Neuronal stem cell (in vitro differentiated cells): ENCODE measurements around the gene C8G.

Experiments
- DNase-seq: peaks from one replicate; pipeline ENCODE4 v3.0.0-alpha.2; 2013; ENCODE audit warnings: low spot score
- H2AFZ ChIP-seq: one replicate; pipeline ENCODE4 v1.6.1; 2013; ENCODE audit warnings: mild to moderate bottlenecking, low read length, inconsistent platforms
- H2AK5ac ChIP-seq: 2 replicates; pipeline ENCODE4 v1.6.1; 2013; ENCODE audit warnings: low read depth, mild to moderate bottlenecking, inconsistent platforms, low read length, moderate library complexity, mixed read lengths
- H2BK120ac ChIP-seq: 2 replicates; pipeline ENCODE4 v1.6.1; 2013; ENCODE audit warnings: low read depth, mild to moderate bottlenecking, inconsistent platforms, low read length, moderate library complexity, mixed read lengths
- H2BK12ac ChIP-seq: one replicate; pipeline ENCODE4 v1.6.1; 2013; ENCODE audit warnings: low read length, inconsistent platforms
- H2BK15ac ChIP-seq: 2 replicates; pipeline ENCODE4 v1.6.1; 2013; ENCODE audit warnings: mild to moderate bottlenecking, low read length, inconsistent platforms, mixed read lengths
- H2BK5ac ChIP-seq: one replicate; pipeline ENCODE4 v1.6.1; 2013; ENCODE audit warnings: inconsistent platforms, mild to moderate bottlenecking, low read length, moderate library complexity
- H3K14ac ChIP-seq: one replicate; pipeline ENCODE4 v1.6.1; 2013; ENCODE audit warnings: low read length, inconsistent platforms
- H3K18ac ChIP-seq: 2 replicates; pipeline ENCODE4 v1.6.1; 2013; ENCODE audit warnings: low read length, inconsistent platforms
- H3K23ac ChIP-seq: 2 replicates; pipeline ENCODE4 v1.6.1; 2013; ENCODE audit warnings: low read depth, mild to moderate bottlenecking, mixed read lengths, low read length, inconsistent platforms; ENCODE audit not compliant: poor library complexity
- H3K27ac ChIP-seq: replicated peaks from 3 replicates; pipeline ENCODE4 v1.5.1; 2013; ENCODE audit warnings: low read length, inconsistent platforms
- H3K27me3 ChIP-seq, 3 experiments: 2 replicates each; pipeline ENCODE4 v1.6.1; 2013; ENCODE audit warnings: low read length in 3 of 3, mild to moderate bottlenecking in 2 of 3, inconsistent platforms in 1 of 3, low read depth in 1 of 3, mixed read lengths in 1 of 3, moderate library complexity in 1 of 3; ENCODE audit not compliant: control insufficient read depth in 3 of 3, insufficient read depth in 3 of 3
- H3K36me3 ChIP-seq, 2 donors: replicated peaks in 1 of 2; 2 replicates each; pipeline ENCODE4 v1.6.1; 2013; ENCODE audit warnings: low read length in 2 of 2; ENCODE audit not compliant: control insufficient read depth in 2 of 2, insufficient read depth in 2 of 2
- H3K4ac ChIP-seq: 2 replicates; pipeline ENCODE4 v1.6.1; 2013; ENCODE audit warnings: inconsistent platforms, mild to moderate bottlenecking, low read length, moderate library complexity
- H3K4me1 ChIP-seq, 2 donors: 1 replicate in 1 of 2; 2 replicates in 1 of 2; pipeline ENCODE4 v1.6.1; 2013; ENCODE audit warnings: low read length in 2 of 2, low read depth in 1 of 2; ENCODE audit not compliant: control insufficient read depth in 2 of 2, insufficient read depth in 1 of 2
- H3K4me2 ChIP-seq: one replicate; pipeline ENCODE4 v1.6.1; 2013; ENCODE audit warnings: mild to moderate bottlenecking, low read length, inconsistent platforms; ENCODE audit not compliant: insufficient read depth, poor library complexity, severe bottlenecking
- H3K4me3 ChIP-seq, 2 donors: 2 replicates each; pipeline ENCODE4 v1.5.1; 2013; ENCODE audit warnings: low read length in 2 of 2, mild to moderate bottlenecking in 2 of 2, inconsistent platforms in 1 of 2, moderate library complexity in 1 of 2
- H3K79me1 ChIP-seq: one replicate; pipeline ENCODE4 v1.6.1; 2013; ENCODE audit warnings: low read depth, mild to moderate bottlenecking, inconsistent platforms, low read length, moderate library complexity
- H3K9ac ChIP-seq: one replicate; pipeline ENCODE4 v1.6.1; 2013; ENCODE audit warnings: mild to moderate bottlenecking, low read depth, low read length, inconsistent platforms; ENCODE audit not compliant: poor library complexity
- H3K9me3 ChIP-seq, 2 donors: replicated peaks in 1 of 2; 2 replicates each; pipeline versions ENCODE3 to v1.6.1; 2013; ENCODE audit warnings: low read length in 2 of 2, mild to moderate bottlenecking in 2 of 2, inconsistent platforms in 1 of 2, low read depth in 1 of 2, mixed read lengths in 1 of 2, moderate library complexity in 1 of 2; ENCODE audit not compliant: control insufficient read depth in 2 of 2, insufficient read depth in 1 of 2
- H4K8ac ChIP-seq: one replicate; pipeline ENCODE4 v1.6.1; 2013; ENCODE audit warnings: low read depth, mild to moderate bottlenecking, inconsistent platforms, low read length, moderate library complexity
- H4K91ac ChIP-seq: one replicate; pipeline ENCODE4 v1.6.1; 2013; ENCODE audit warnings: low read length, low read depth, mild to moderate bottlenecking, inconsistent platforms; ENCODE audit not compliant: poor library complexity
- WGBS, 2 donors: extraction: QIAGEN DNeasy Blood & Tissue Kit; methylation state at CpG; one replicate each; pipeline ENCODE4 v1.1.7; 2013; ENCODE audit warnings: missing lambda C conversion rate in 2 of 2, mixed read lengths in 1 of 2; ENCODE audit not compliant: insufficient read length in 2 of 2, insufficient replicate concordance in 1 of 2; ENCODE audit errors: extremely low coverage in 2 of 2; 5-methylcytosine and 5-hydroxymethylcytosine counted together

Gene C8G

DNA sequence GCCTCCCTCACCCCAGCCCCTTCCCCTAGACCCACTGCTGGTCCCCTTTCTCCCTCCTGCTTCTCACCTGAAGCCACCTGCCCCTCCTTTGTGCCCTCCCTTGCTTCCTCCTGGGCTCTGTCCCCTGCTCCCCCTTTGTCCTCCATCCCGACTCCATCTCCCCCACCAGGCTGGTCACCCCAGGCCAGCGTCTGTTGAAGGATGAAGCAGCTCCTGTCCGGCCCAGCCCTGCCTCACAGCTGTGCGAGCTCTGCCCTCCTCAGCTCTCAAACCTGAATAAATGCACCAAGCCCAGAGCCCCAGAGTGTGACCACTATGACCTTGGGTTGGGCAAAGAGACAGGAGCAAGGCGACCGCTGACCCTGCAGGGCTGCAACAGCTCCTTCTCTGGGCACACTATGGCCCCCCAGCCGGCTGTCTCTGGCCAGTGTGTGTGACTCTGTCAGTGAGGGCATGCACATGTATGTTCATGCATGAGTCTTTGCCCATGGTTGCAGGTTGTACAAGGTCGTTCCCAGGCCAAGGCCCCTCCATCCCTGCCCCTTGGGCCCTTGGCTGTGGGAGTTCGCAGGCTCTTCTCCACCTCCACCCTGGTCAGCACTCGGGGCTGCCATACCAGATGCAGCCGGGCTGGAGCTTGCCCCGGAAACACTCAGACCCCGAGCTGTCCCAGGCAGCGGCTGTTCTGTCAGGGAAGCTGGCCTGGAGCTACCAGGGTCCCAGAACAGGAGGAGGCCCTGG is 10.3 kb downstream of the C8G start:
- no peaks in the 10 kb centered on the region for H3K9me3 ChIP-seq
- H2BK12ac ChIP-seq, result no peak overlapping the region
- no peak overlapping the region for H3K4me3 ChIP-seq
- H3K79me1 ChIP-seq, result peaks cover 3% of the 10 kb centered on the region
- H3K27ac ChIP-seq, result no peak overlapping the region
- peak overlapping the region; percentile 99 for H2BK15ac ChIP-seq
- H2BK120ac ChIP-seq, result no peak overlapping the region
- H2AFZ ChIP-seq, result no peak overlapping the region
- no peak for DNase-seq
- peak overlapping the region; percentile 21 for H3K9ac ChIP-seq
- no CpG with 5 or more reads among the region's 14 CpGs for WGBS, 2 donors
- peak overlapping the region; percentile 39 for H2BK5ac ChIP-seq
- H3K18ac ChIP-seq, result peak overlapping the region; percentile 57
- no peak overlapping the region for H4K91ac ChIP-seq
- H3K23ac ChIP-seq, result peak overlapping the region; percentile 55
- H3K4me1 ChIP-seq, result peaks cover 7 to 12% of the 10 kb centered on the region in 2 donors
- H3K27me3 ChIP-seq, result peaks cover 0 to 18% (median 0%) of the 10 kb centered on the region in 3 experiments
- H3K4ac ChIP-seq, result peak overlapping the region; percentile 76
- H4K8ac ChIP-seq, result no peak overlapping the region
- peak overlapping the region; percentile 94 for H2AK5ac ChIP-seq
- H3K36me3 ChIP-seq, result no peaks in the 10 kb centered on the region
- no peak overlapping the region for H3K4me2 ChIP-seq
- peak overlapping the region; percentile 56 for H3K14ac ChIP-seq

- H4K91ac ChIP-seq, result no peak overlapping the region
- H2BK15ac ChIP-seq, result peak overlapping the region; percentile 0
- no peak overlapping the region for H2AFZ ChIP-seq
- H3K9ac ChIP-seq, result peak overlapping the region; percentile 21
- DNase-seq, result no peak
- H3K14ac ChIP-seq, result peak overlapping the region; percentile 56
- peaks cover 4 to 6% of the 10 kb centered on the region in 2 donors for H3K4me1 ChIP-seq
- H3K4me2 ChIP-seq, result no peak overlapping the region
- peaks cover 0 to 21% (median 0%) of the 10 kb centered on the region in 3 experiments for H3K27me3 ChIP-seq
- no peak overlapping the region for H2BK120ac ChIP-seq
- no peak overlapping the region for H3K27ac ChIP-seq
- H3K4me3 ChIP-seq, result no peak overlapping the region
- no peaks in the 10 kb centered on the region for H3K9me3 ChIP-seq
- no peak overlapping the region for H2BK12ac ChIP-seq
- H3K23ac ChIP-seq, result no peak overlapping the region
- H2AK5ac ChIP-seq, result peak overlapping the region; percentile 94
- H3K79me1 ChIP-seq, result peaks cover 3% of the 10 kb centered on the region
- no peaks in the 10 kb centered on the region for H3K36me3 ChIP-seq
- H2BK5ac ChIP-seq, result peak overlapping the region; percentile 39
- H4K8ac ChIP-seq, result no peak overlapping the region
- H3K4ac ChIP-seq, result peak overlapping the region; percentile 76
- peak overlapping the region; percentile 57 for H3K18ac ChIP-seq
- WGBS, 2 donors, result no CpG with 5 or more reads among the region's 9 CpGs
Observed at GRCh38 chr9:136955943-136956335, 10.9 kb downstream of the C8G start.

DNA sequence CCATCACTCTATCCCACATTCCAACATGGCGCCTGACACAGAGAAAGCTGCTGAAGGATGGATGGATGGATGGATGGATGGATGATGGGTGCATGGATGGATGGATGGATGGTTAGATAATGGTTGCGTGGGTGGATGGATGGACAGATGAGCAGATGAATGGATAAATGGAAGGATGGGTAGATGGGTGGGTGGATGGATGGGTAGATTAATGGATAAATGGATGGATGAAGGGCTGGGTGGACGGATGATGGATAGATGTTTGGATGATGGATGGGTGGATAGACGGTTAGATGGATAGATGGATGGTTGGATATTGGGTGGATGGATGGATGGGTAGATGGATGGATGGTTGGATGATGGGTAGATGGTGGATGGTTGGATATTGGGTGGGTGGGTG is 11.6 kb downstream of the C8G start:
- no peak overlapping the region for H3K4me3 ChIP-seq
- no peak overlapping the region for H2BK12ac ChIP-seq
- H3K27ac ChIP-seq, result no peak overlapping the region
- peaks cover 0 to 24% (median 0%) of the 10 kb centered on the region in 3 experiments for H3K27me3 ChIP-seq
- peaks cover 3% of the 10 kb centered on the region for H3K79me1 ChIP-seq
- WGBS, 2 donors, result 100% methylated on average over 1 to 2 of the region's 4 CpGs
- H4K91ac ChIP-seq, result peak overlapping the region; percentile 1
- no peak for DNase-seq
- H2BK120ac ChIP-seq, result no peak overlapping the region
- no peak overlapping the region for H2AFZ ChIP-seq
- no peak overlapping the region for H2AK5ac ChIP-seq
- H3K23ac ChIP-seq, result no peak overlapping the region
- no peak overlapping the region for H3K9ac ChIP-seq
- no peaks in the 10 kb centered on the region for H3K36me3 ChIP-seq
- no peak overlapping the region for H3K4ac ChIP-seq
- H3K4me2 ChIP-seq, result no peak overlapping the region
- H3K4me1 ChIP-seq, result peaks cover 3 to 6% of the 10 kb centered on the region in 2 donors
- H3K18ac ChIP-seq, result no peak overlapping the region
- H3K9me3 ChIP-seq, result no peaks in the 10 kb centered on the region
- no peak overlapping the region for H2BK15ac ChIP-seq
- no peak overlapping the region for H2BK5ac ChIP-seq
- no peak overlapping the region for H3K14ac ChIP-seq
- H4K8ac ChIP-seq, result no peak overlapping the region

GRCh38 chr9:136957461-136957860 is 12.4 kb downstream of the C8G start:
- no peak overlapping the region for H4K91ac ChIP-seq
- H2BK12ac ChIP-seq, result no peak overlapping the region
- H2BK5ac ChIP-seq, result no peak overlapping the region
- peaks cover 0 to 24% (median 0%) of the 10 kb centered on the region in 3 experiments for H3K27me3 ChIP-seq
- H3K79me1 ChIP-seq, result peaks cover 3% of the 10 kb centered on the region
- H3K4me3 ChIP-seq, result no peak overlapping the region
- H2BK15ac ChIP-seq, result no peak overlapping the region
- H3K23ac ChIP-seq, result no peak overlapping the region
- H3K14ac ChIP-seq, result no peak overlapping the region
- no peak overlapping the region for H3K27ac ChIP-seq
- no peak overlapping the region for H3K9ac ChIP-seq
- H2AK5ac ChIP-seq, result no peak overlapping the region
- no peak overlapping the region for H3K4ac ChIP-seq
- no peak overlapping the region for H4K8ac ChIP-seq
- DNase-seq, result no peak
- no peaks in the 10 kb centered on the region for H3K9me3 ChIP-seq
- peaks cover under 1 to 3% of the 10 kb centered on the region in 2 donors for H3K4me1 ChIP-seq
- H3K4me2 ChIP-seq, result no peak overlapping the region
- H3K18ac ChIP-seq, result no peak overlapping the region
- 100% methylated on average over 1 of the region's 1 CpG; no CpG with 5 or more reads in 1 of the 2 donors for WGBS, 2 donors
- H2BK120ac ChIP-seq, result no peak overlapping the region
- H2AFZ ChIP-seq, result no peak overlapping the region
- no peaks in the 10 kb centered on the region for H3K36me3 ChIP-seq
